ENCODE results near the gene ARHGEF39. TPM values are rescaled to one million over a fixed set of nuclear protein-coding genes. Genes with fewer than 3 reads are reported as not detected.

ARHGEF39 gene
- total RNA-seq, 4 donors from 2014 or later, result 1.5 to 3.6 (median 2.4) TPM; not detected in 1

DNA sequence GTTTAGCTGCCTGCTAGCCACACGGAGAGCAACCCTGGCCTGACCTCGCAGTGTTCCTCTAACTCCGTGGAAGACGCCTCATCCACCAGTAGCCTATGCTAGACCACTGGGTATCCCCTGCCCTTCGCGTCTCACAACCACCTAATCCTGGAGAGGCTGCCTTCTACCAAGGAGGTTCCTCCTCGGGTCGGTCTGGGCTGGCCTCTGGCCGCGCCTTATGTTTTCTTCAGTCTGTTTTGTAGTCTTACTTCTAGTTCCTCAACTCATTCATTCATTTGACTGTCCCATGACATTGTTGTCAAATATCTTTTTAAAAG, 26.3 kb upstream of the ARHGEF39 start:
- Histone ChIP-seq H3K4me1 (no peaks in the 10 kb centered on the region), H3K27me3 (no peaks in the 10 kb centered on the region), H3K27ac (peak overlapping the region; percentile 93 to 98), H3K9me3 (no peaks in the 10 kb centered on the region), H3K36me3 (no peaks in the 10 kb centered on the region), H3K4me3 (peak overlapping the region; percentile 57 to 71)
- intact Hi-C loops (cut with DNase I; ENCODE audit: low total_unique reads), result no loop called here
- DNase-seq, result no peak
- TF ChIP-seq POLR2A (IDR thresholded peaks at IDR 0.05), result no peak
- TF ChIP-seq, protein P1, sequence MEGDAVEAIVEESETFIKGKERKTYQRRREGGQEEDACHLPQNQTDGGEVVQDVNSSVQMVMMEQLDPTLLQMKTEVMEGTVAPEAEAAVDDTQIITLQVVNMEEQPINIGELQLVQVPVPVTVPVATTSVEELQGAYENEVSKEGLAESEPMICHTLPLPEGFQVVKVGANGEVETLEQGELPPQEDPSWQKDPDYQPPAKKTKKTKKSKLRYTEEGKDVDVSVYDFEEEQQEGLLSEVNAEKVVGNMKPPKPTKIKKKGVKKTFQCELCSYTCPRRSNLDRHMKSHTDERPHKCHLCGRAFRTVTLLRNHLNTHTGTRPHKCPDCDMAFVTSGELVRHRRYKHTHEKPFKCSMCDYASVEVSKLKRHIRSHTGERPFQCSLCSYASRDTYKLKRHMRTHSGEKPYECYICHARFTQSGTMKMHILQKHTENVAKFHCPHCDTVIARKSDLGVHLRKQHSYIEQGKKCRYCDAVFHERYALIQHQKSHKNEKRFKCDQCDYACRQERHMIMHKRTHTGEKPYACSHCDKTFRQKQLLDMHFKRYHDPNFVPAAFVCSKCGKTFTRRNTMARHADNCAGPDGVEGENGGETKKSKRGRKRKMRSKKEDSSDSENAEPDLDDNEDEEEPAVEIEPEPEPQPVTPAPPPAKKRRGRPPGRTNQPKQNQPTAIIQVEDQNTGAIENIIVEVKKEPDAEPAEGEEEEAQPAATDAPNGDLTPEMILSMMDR (IDR thresholded peaks at IDR 0.05), result no peak

DNA sequence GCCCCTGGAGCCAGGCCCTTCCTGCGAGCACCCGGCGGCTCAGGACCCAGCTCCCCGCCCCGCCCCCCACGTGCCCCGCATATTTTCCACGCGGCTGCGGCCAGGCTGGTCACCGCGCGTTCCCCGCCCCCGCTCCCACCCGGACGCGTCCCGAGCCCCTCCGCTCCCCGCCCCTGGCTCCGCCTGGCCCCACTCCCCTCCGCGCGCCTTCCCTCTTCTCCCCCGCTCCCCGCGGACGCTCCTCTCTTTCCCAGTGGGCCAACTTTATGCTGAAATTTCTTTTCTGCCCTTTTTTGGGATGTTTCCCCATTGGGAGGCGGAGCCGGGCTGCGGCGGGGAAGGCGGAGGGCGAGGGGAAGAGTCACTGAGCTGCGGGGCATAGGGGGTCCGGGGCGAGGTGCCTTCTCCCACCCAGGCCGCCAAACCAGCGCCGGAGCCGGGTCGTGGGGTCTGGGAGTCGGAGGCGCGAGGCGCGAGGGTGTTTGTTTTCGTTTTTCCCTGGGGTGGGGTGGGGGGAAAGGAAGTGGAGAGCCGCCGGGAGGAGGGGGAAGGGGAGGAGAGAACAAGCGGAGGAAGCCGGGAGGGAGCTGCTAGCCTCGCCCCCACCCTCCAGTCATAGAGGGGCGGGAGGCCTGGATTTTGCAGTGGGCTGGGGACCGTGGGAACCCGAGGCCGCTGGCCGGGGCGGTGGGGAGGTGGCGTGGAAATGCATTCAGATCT, 25.8 kb upstream of the ARHGEF39 start:
- no peaks in the 10 kb centered on the region for H3K27me3 ChIP-seq
- DNase-seq, result peak; percentile 91 to 93
- H3K4me1 ChIP-seq, result peaks cover 0 to 4% of the 10 kb centered on the region in 2 donors
- peak overlapping the region; percentile 57 to 71 for H3K4me3 ChIP-seq
- no peaks in the 10 kb centered on the region for H3K36me3 ChIP-seq
- peak overlapping the region; percentile 93 to 98 for H3K27ac ChIP-seq
- H3K9me3 ChIP-seq, result no peaks in the 10 kb centered on the region
- intact Hi-C loops (cut with DNase I; ENCODE audit: low total_unique reads), result no loop called here
- peak; percentile 54 to 77 for TF ChIP-seq POLR2A (IDR thresholded peaks at IDR 0.05)
- TF ChIP-seq, protein P1 (IDR thresholded peaks at IDR 0.05), result peak in 1 of 4 experiments; percentile 5

DNA sequence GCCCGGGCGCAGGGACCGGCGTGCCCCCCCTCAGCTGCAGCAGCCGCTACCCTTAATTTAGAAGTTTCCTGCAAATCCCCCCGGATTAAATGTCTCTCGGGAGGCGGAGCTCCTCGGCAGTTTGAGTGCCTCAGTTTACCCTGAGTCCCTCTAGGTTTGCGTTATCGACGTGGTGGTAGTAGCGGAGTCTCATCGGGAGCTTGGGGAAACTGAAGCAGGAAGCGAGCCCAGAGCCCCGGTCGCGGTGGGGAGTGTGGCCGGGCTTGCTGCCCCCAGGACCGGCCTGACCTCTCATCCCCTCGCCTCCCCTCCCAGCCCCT, 25.3 kb upstream of the ARHGEF39 start:
- Histone ChIP-seq H3K27me3 (no peaks in the 10 kb centered on the region), H3K4me1 (peaks cover 0 to 4% of the 10 kb centered on the region in 2 donors), H3K4me3 (peak overlapping the region; percentile 57 to 71), H3K9me3 (no peaks in the 10 kb centered on the region), H3K36me3 (no peaks in the 10 kb centered on the region), H3K27ac (peak overlapping the region; percentile 93 to 98)
- DNase-seq, result no peak
- TF ChIP-seq POLR2A (IDR thresholded peaks at IDR 0.05), result no peak
- intact Hi-C loops (cut with DNase I; ENCODE audit: low total_unique reads), result no loop called here

DNA sequence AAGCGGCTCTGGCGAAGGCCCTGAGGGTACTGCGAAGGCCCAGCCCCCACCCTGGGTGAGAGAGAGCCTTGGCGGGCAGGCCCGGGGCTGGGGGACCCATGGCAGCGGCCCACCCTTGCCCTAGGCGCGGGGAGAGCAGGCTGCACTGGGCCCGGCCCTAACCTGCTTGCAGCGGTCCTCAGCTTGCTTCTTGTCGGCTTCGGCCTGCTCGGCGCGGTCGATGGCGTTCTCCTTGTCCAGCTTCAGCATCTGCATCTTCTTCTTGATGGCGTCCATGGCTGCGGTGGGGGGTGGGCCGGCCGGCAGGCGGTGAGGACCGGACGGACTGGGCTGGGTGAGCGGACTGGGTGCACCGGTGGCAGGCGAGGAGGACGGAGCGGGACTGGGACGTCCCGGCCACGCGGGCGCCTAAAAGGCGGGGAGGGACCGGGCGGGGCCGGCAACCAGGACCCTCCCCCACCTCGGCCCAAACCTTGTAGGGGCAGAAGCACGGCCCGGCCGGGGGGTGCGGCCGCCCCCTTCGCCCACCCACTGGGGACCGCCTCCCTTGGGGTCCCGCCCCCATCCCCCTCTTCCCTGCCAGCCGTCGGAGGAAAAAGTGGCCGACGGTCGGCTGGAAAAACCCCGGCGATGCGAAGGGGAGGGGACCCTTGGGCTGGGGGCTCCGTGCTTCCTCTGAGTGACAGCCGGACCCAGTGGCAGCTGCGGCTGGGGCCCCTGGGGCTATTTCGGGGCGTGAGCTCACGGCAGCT, 24.7 kb upstream of the ARHGEF39 start, which contains the start of gene TPM2:
TSS of gene TPM2 (minus strand) at position 384 of the 752 bp plus-strand sequence. CDS start at position 276, 108 bp downstream.
- Histone ChIP-seq H3K27ac (peak within 1 kb of the TSS; percentile 93 to 98), H3K9me3 (no peaks in the 10 kb centered on the region), H3K4me1 (peaks cover 0 to 4% of the 10 kb centered on the region in 2 donors), H3K27me3 (no peaks in the 10 kb centered on the region), H3K36me3 (no peaks in the 10 kb centered on the region), H3K4me3 (peak within 1 kb of the TSS; percentile 57 to 71)
- DNase-seq, result peak; percentile 91 to 93
- intact Hi-C loops (cut with DNase I; ENCODE audit: low total_unique reads), result loop anchor here (5.0 kb wide), 1 partner anchor 38 kb away; no protein-coding TSS in a partner anchor
- TF ChIP-seq POLR2A (IDR thresholded peaks at IDR 0.05), result peak; percentile 68 to 94
- TF ChIP-seq, protein P1 (IDR thresholded peaks at IDR 0.05), result peak in 1 of 4 experiments; percentile 12

DNA sequence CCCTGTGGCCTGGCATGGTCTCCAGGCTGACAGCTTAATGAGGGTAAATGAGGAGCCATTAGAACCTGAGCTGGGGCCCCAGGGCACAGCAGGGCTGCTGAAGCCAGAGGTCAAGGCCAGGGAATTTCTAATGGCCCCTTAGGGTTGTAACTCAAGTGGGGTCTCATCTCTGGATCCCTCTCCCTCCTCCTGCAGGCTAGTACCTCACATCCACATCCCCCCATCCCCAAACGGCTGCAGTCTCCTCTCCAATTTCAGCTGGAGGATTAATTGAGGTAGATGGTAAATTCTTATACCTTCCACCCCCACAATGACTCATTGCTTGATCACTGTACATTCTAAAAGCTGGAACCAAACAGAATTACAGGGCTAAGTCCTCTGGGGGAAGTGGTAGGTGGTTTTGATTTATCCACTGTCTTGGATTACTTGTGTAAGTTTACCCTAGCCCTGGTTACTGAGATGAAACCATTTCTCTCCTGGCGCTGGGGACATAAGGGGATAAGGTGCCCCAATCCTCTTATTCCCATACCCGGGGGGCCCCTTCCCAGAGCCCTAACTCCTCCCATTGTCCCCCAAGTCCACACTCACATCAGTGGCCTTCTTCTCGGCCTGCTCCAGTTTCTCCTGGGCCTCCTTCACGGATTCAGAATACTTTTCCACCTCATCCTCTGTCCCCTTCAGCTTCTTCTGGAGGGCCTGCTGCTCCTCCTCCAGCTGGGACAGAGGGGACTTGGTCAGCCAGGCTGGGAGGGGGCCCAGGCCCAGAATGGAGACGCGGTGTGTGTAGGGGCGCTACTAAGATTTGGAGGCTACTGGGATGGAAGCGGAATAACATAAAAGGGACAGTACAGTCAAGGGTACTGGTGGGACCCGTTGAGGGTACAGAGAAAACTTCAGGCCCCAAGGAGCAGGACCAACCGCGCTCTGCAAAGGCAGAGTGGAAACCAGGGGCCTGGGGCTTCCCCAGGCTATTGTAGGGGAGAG, 23.9 kb upstream of the ARHGEF39 start:
- H3K36me3 ChIP-seq, result no peaks in the 10 kb centered on the region
- no peaks in the 10 kb centered on the region for H3K9me3 ChIP-seq
- intact Hi-C loops (cut with DNase I; ENCODE audit: low total_unique reads), result loop anchor here (5.0 kb wide), 1 partner anchor 38 kb away; no protein-coding TSS in a partner anchor
- TF ChIP-seq POLR2A (IDR thresholded peaks at IDR 0.05), result peak in 1 of 2 donors; percentile 9
- TF ChIP-seq, protein P1 (IDR thresholded peaks at IDR 0.05), result no peak
- peak overlapping the region; percentile 57 to 71 for H3K4me3 ChIP-seq
- H3K27ac ChIP-seq, result peak overlapping the region; percentile 93 to 98
- peaks cover 0 to 4% of the 10 kb centered on the region in 2 donors for H3K4me1 ChIP-seq
- DNase-seq, result no peak
- H3K27me3 ChIP-seq, result no peaks in the 10 kb centered on the region
